HCT116 (cell line): ENCODE data around the gene ZNF780B. TPM values are rescaled to one million over a fixed set of nuclear protein-coding genes. Genes with fewer than 3 reads are reported as not detected.

Experiments used
- ATAC-seq: fragments of 200-7000 bp; cut with Tn5 transposase; 2 replicates; pipeline ENCODE4 v1.9.1; 2020; ENCODE audit warnings: mild to moderate bottlenecking, moderate library complexity
- BruUV-seq: library from RNA; stranded (reverse); fragments of 400-500 nt; replicated peaks from 2 replicates; lab custom pipeline; 2021; lab: Mats Ljungman, UMichigan
- CTCF ChIA-PET: fragments of 300-600 bp; sonication (Branson Sonifier 250); formaldehyde crosslinking; loops from one replicate; lab custom pipeline; 2021; ENCODE audit warnings: antibody characterized with exemption; lab: Charles Lee
- POLR2A ChIA-PET: fragments of 300-600, 350-600 bp; sonication (Branson Sonifier 250); formaldehyde crosslinking; loops from one replicate; lab custom pipeline; 2021; ENCODE audit warnings: antibody characterized with exemption; lab: Charles Lee
- RAD21 ChIA-PET, 2 experiments: fragments of 300-600 bp; sonication (Branson Sonifier 250); formaldehyde crosslinking; loops; one replicate each; lab custom pipeline; 2023; ENCODE audit warnings: low total read pairs in 2 of 2; ENCODE audit not compliant: uncharacterized antibody in 2 of 2, unreplicated experiment in 2 of 2, low non-redundant PET in 1 of 2; lab: Charles Lee
- DNase-seq: peaks from one replicate; pipeline ENCODE4 v3.0.0-alpha.2; 2010; ENCODE audit warnings: low read depth, low spot score
- H2AFZ ChIP-seq: fragments of 200-600 bp; shearing (Covaris generic), sonication (generic); 2 replicates; pipeline ENCODE4 v1.6.1; 2017; ENCODE audit warnings: low read depth, mixed run types, mixed read lengths, antibody characterized with exemption, low read length; ENCODE audit not compliant: poor library complexity, severe bottlenecking
- H3K27ac ChIP-seq: 2 replicates; pipeline ENCODE4 v1.5.1; 2012; ENCODE audit warnings: low read depth, low read length
- H3K27me3 ChIP-seq: fragments of 200-600 bp; sonication (generic); 2 replicates; pipeline ENCODE4 v1.6.1; 2016; ENCODE audit warnings: mixed run types, low read length, mixed read lengths; ENCODE audit not compliant: insufficient read depth
- H3K36me3 ChIP-seq, 2 experiments: fragments of 200-500 bp in 1 of 2; fragments of 200-600 bp in 1 of 2; sonication (Bioruptor generic) in 1 of 2; sonication (generic) in 1 of 2; 2 replicates each; pipeline versions ENCODE4 v1.5.1 to v1.6.1; 2014 to 2016; ENCODE audit warnings: low read length in 2 of 2, inconsistent platforms in 1 of 2, mixed read lengths in 1 of 2, mixed run types in 1 of 2; ENCODE audit not compliant: insufficient read depth in 2 of 2, control insufficient read depth in 1 of 2
- H3K4me1 ChIP-seq, 2 experiments: fragments of 200-600 bp in 1 of 2; sonication (generic) in 1 of 2; 2 replicates each; pipeline versions ENCODE4 v1.5.1 to v1.6.1; 2012 to 2017; ENCODE audit warnings: low read length in 2 of 2, inconsistent platforms in 1 of 2, mild to moderate bottlenecking in 1 of 2, mixed read lengths in 1 of 2, mixed run types in 1 of 2, moderate library complexity in 1 of 2; ENCODE audit not compliant: insufficient read depth in 2 of 2, control insufficient read depth in 1 of 2
- H3K4me2 ChIP-seq: fragments of 200-600 bp; sonication (generic); 2 replicates; pipeline ENCODE4 v1.6.1; 2017; ENCODE audit warnings: mixed run types, low read length, mixed read lengths
- H3K4me3 ChIP-seq, 2 experiments: fragments of 200-600 bp in 1 of 2; sonication (generic) in 1 of 2; replicated peaks in 1 of 2; 2 replicates each; pipeline ENCODE4 v1.5.1; 2011 to 2016; ENCODE audit warnings: low read length in 2 of 2, control low read depth in 1 of 2, low read depth in 1 of 2, mild to moderate bottlenecking in 1 of 2, mixed read lengths in 1 of 2, mixed run types in 1 of 2
- H3K79me2 ChIP-seq: fragments of 200-600 bp; sonication (generic); 2 replicates; pipeline ENCODE4 v1.6.1; 2017; ENCODE audit warnings: mild to moderate bottlenecking, mixed run types, low read length, moderate library complexity, mixed read lengths; ENCODE audit not compliant: insufficient read depth
- H3K9ac ChIP-seq: fragments of 200-600 bp; sonication (generic); 2 replicates; pipeline ENCODE4 v1.6.1; 2016; ENCODE audit warnings: low read length, mixed read lengths
- H3K9me2 ChIP-seq: fragments of 200-600 bp; sonication (generic), shearing (Covaris generic); 2 replicates; pipeline ENCODE4 v1.6.1; 2017; ENCODE audit warnings: mixed run types, mild to moderate bottlenecking, moderate library complexity; ENCODE audit not compliant: insufficient read depth
- H3K9me3 ChIP-seq, 2 experiments: fragments of 200-500 bp in 1 of 2; fragments of 200-600 bp in 1 of 2; sonication (Bioruptor generic) in 1 of 2; sonication (generic) in 1 of 2; 2 replicates each; pipeline ENCODE4 v1.6.1; 2014 to 2017; ENCODE audit warnings: low read length in 2 of 2, mixed read lengths in 2 of 2, inconsistent platforms in 1 of 2, low read depth in 1 of 2, mild to moderate bottlenecking in 1 of 2, mixed run types in 1 of 2, moderate library complexity in 1 of 2; ENCODE audit not compliant: control insufficient read depth in 1 of 2, insufficient read depth in 1 of 2
- H4K20me1 ChIP-seq: fragments of 200-600 bp; sonication (generic), shearing (Covaris generic); 2 replicates; pipeline ENCODE4 v1.6.1; 2017; ENCODE audit warnings: mixed run types, mild to moderate bottlenecking, moderate library complexity; ENCODE audit not compliant: insufficient read depth
- CBX3 ChIP-seq: IDR thresholded peaks from 2 replicates; pipeline ENCODE4 v1.6.1; 2012; ENCODE audit warnings: low read depth
- CEBPB ChIP-seq: IDR thresholded peaks from 2 replicates; pipeline ENCODE4 v1.6.1; 2012; ENCODE audit warnings: low read depth
- CTCF ChIP-seq, 3 experiments: fragments of 200-600 bp in 1 of 3; sonication (generic) in 1 of 3; IDR thresholded peaks in 2 of 3; conservative IDR thresholded peaks in 1 of 3; 2 replicates each; pipeline ENCODE4 v1.5.1; 2012 to 2017; ENCODE audit warnings: low read depth in 2 of 3, low read length in 2 of 3, antibody characterized with exemption in 1 of 3, borderline replicate concordance in 1 of 3, control low read depth in 1 of 3, mild to moderate bottlenecking in 1 of 3, mixed read lengths in 1 of 3, mixed run types in 1 of 3, moderate library complexity in 1 of 3; ENCODE audit not compliant: insufficient read depth in 1 of 3
- EGR1 ChIP-seq: IDR thresholded peaks from 2 replicates; pipeline ENCODE4 v1.6.1; 2012; ENCODE audit warnings: low read depth
- ELF1 ChIP-seq: IDR thresholded peaks from 2 replicates; pipeline ENCODE4 v1.6.1; 2012; ENCODE audit warnings: low read depth, borderline replicate concordance
- EZH2 ChIP-seq: fragments of 200-600 bp; sonication (generic); IDR thresholded peaks from 2 replicates; pipeline ENCODE4 v1.6.1; 2017; ENCODE audit warnings: antibody characterized with exemption, mixed run types
- EZH2phosphoT487 ChIP-seq: fragments of 200-600 bp; IDR thresholded peaks from 2 replicates; pipeline ENCODE4 v1.6.1; 2018; ENCODE audit warnings: antibody characterized with exemption, borderline replicate concordance
- JUND ChIP-seq: IDR thresholded peaks from 2 replicates; pipeline ENCODE4 v1.6.1; 2012
- POLR2A ChIP-seq: IDR thresholded peaks from 2 replicates; pipeline ENCODE4 v1.7.0; 2011; ENCODE audit warnings: borderline replicate concordance; ENCODE audit not compliant: insufficient read depth, insufficient read length; ENCODE audit errors: extremely low read depth
- RAD21 ChIP-seq: IDR thresholded peaks from 2 replicates; pipeline ENCODE4 v1.6.1; 2012; ENCODE audit warnings: low read depth, mild to moderate bottlenecking
- TCF7L2 ChIP-seq: IDR thresholded peaks from 2 replicates; pipeline ENCODE4 v1.7.0; 2011; ENCODE audit warnings: borderline replicate concordance, inconsistent platforms; ENCODE audit not compliant: insufficient read depth, insufficient read length; ENCODE audit errors: extremely low read depth
- YY1 ChIP-seq: IDR thresholded peaks from 2 replicates; pipeline ENCODE4 v1.6.1; 2011; ENCODE audit warnings: low read length, low read depth, moderate library complexity, mild to moderate bottlenecking; ENCODE audit not compliant: insufficient replicate concordance; ENCODE audit errors: extremely low read depth
- ZNF274 ChIP-seq: fragments of 200-500 bp; sonication (Bioruptor generic); IDR thresholded peaks from 2 replicates; pipeline ENCODE4 v1.6.1; 2014; ENCODE audit warnings: mild to moderate bottlenecking, low read depth, low read length, inconsistent platforms
- intact Hi-C: fragments of 100-400 bp; cut with micrococcal nuclease; formaldehyde crosslinking; loops from 2 replicates; pipeline ENCODE4 v1.10.0; 2022
- total RNA-seq: library from RNA; stranded (reverse); gene quantifications from one replicate; pipeline ENCODE4 v1.2.1, GENCODE V29; 2021; ENCODE audit not compliant: unreplicated experiment
- TF ChIP-seq, protein P1 (sequence below): IDR thresholded peaks from 2 replicates; pipeline ENCODE4 v1.6.1; 2011; ENCODE audit warnings: mild to moderate bottlenecking, low read length, moderate library complexity; ENCODE audit not compliant: insufficient replicate concordance; ENCODE audit errors: extremely low read depth
- TF ChIP-seq, protein P2 (sequence below): IDR thresholded peaks from 2 replicates; pipeline ENCODE4 v1.6.1; 2012

ZNF780B gene
- total RNA-seq, 1 experiment from 2014 or later, result 10.5 TPM

GRCh38 chr19:40025938-40026596 is 30.0 kb downstream of the ZNF780B start:
- Histone ChIP-seq H3K9me3 (peaks cover 7 to 50% of the 10 kb centered on the region in 2 experiments; a peak in 3 of 4 replicates), H4K20me1 (no peaks in the 10 kb centered on the region), H3K4me2 (no peak overlapping the region), H3K27ac (no peak overlapping the region), H3K4me3 (no peak overlapping the region), H3K9me2 (no peaks in the 10 kb centered on the region), H3K4me1 (no peaks in the 10 kb centered on the region), H3K79me2 (no peaks in the 10 kb centered on the region), H3K36me3 (no peaks in the 10 kb centered on the region), H3K27me3 (no peaks in the 10 kb centered on the region), H2AFZ (no peak overlapping the region)
- ChIA-PET CTCF (no interaction called here), POLR2A (no interaction called here), RAD21 (no interaction called here)
- no peak for ATAC-seq
- no TSS peak for BruUV-seq
- TF ChIP-seq ZNF274 (no peak), CTCF (IDR thresholded peaks at IDR 0.05 in 2 of 3, conservative IDR thresholded peaks at IDR 0.05 in 1 of 3; ENCODE audit: borderline replicate concordance in 1 of 3, insufficient read depth in 1 of 3, low read depth in 2 of 3, low read length in 2 of 3) (no peak), RAD21 (no peak), EZH2phosphoT487 (no peak), ELF1 (no peak), CEBPB (no peak), EGR1 (no peak), JUND (no peak), YY1 (no peak), TCF7L2 (no peak), EZH2 (no peak), POLR2A (no peak), CBX3 (no peak)
- TF ChIP-seq, protein P1, sequence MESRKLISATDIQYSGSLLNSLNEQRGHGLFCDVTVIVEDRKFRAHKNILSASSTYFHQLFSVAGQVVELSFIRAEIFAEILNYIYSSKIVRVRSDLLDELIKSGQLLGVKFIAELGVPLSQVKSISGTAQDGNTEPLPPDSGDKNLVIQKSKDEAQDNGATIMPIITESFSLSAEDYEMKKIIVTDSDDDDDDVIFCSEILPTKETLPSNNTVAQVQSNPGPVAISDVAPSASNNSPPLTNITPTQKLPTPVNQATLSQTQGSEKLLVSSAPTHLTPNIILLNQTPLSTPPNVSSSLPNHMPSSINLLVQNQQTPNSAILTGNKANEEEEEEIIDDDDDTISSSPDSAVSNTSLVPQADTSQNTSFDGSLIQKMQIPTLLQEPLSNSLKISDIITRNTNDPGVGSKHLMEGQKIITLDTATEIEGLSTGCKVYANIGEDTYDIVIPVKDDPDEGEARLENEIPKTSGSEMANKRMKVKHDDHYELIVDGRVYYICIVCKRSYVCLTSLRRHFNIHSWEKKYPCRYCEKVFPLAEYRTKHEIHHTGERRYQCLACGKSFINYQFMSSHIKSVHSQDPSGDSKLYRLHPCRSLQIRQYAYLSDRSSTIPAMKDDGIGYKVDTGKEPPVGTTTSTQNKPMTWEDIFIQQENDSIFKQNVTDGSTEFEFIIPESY, result no peak
- TF ChIP-seq, protein P2, sequence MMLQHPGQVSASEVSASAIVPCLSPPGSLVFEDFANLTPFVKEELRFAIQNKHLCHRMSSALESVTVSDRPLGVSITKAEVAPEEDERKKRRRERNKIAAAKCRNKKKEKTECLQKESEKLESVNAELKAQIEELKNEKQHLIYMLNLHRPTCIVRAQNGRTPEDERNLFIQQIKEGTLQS, result no peak
- TF ChIP-seq, all 23 proteins: peak for 0
- DNase-seq, result no peak
- no peak overlapping the region for H3K9ac ChIP-seq
- intact Hi-C loops, result no loop called here
